ENCODE measurements around the gene CHST14.

CHST14 gene

GRCh38 chr15:40493089-40493840 is 22.5 kb downstream of the CHST14 start:
- DNase-seq (ENCODE audit: low read depth): peak; percentile 30

- no peak for DNase-seq (ENCODE audit: low read depth)
These were observed 24.7 kb downstream of the CHST14 start for GRCh38 chr15:40495516-40495915.

GRCh38 chr15:40498418-40498817 is 27.6 kb downstream of the CHST14 start:
- no peak for DNase-seq (ENCODE audit: low read depth)

- no peak for DNase-seq (ENCODE audit: low read depth)
These were observed 28.1 kb downstream of the CHST14 start for GRCh38 chr15:40498891-40499290.

- DNase-seq (ENCODE audit: low read depth): no peak
These were observed 29.1 kb downstream of the CHST14 start for GRCh38 chr15:40499931-40500330.

- no peak for DNase-seq (ENCODE audit: low read depth)
These were observed 30.0 kb downstream of the CHST14 start for GRCh38 chr15:40500568-40501330.

- DNase-seq (ENCODE audit: low read depth): no peak
These were observed 30.7 kb downstream of the CHST14 start for GRCh38 chr15:40501487-40501886.

- peak; percentile 50 for DNase-seq (ENCODE audit: low read depth)
These were observed 36.3 kb downstream of the CHST14 start for GRCh38 chr15:40506964-40507571.

GRCh38 chr15:40508216-40508615 is 37.4 kb downstream of the CHST14 start:
- DNase-seq (ENCODE audit: low read depth): no peak

GRCh38 chr15:40510201-40510600 is 39.4 kb downstream of the CHST14 start:
- DNase-seq (ENCODE audit: low read depth): no peak

- DNase-seq (ENCODE audit: low read depth): no peak
These were observed 40.3 kb downstream of the CHST14 start for GRCh38 chr15:40511093-40511471.

GRCh38 chr15:40511472-40512133 is 40.8 kb downstream of the CHST14 start:
- DNase-seq (ENCODE audit: low read depth): no peak

- no peak for DNase-seq (ENCODE audit: low read depth)
These were observed 41.7 kb downstream of the CHST14 start for GRCh38 chr15:40512440-40512839.

GRCh38 chr15:40513609-40514008 is 42.8 kb downstream of the CHST14 start:
- no peak for DNase-seq (ENCODE audit: low read depth)

- DNase-seq (ENCODE audit: low read depth): no peak
These were observed 45.5 kb downstream of the CHST14 start for GRCh38 chr15:40516322-40516721.

Measured in stimulated activated CD8-positive, alpha-beta memory T cell treated with anti-CD3 and anti-CD28 coated beads, Interleukin-12 subunit alpha, Interleukin-12 subunit beta, amount 100 ng/mL, for 1 hour (primary cell).